ENCODE data around the gene HDAC7. TPM values are rescaled to one million over a fixed set of nuclear protein-coding genes. Genes with fewer than 3 reads are reported as not detected.

Gene HDAC7
- total RNA-seq, 1 experiment from 2014 or later: 44.2 TPM

GRCh38 chr12:47773062-47773857, 46.4 kb downstream of the HDAC7 start, which contains the start of gene SLC48A1:
SLC48A1 (plus strand) TSS chr12:47773238; CDS start chr12:47773305, 67 bp downstream.
- H3K9me2 ChIP-seq (replicated peaks; ENCODE audit: low read length): no peaks in the 10 kb centered on the region
- no peak for TF ChIP-seq EZH2phosphoT487 (IDR thresholded peaks at IDR 0.05; ENCODE audit: borderline replicate concordance, low read length)
- no peak; the same call in none of the 2 replicates for TF ChIP-seq CTCF (conservative IDR thresholded peaks at IDR 0.05; ENCODE audit: low read depth, low read length)
- no peak for TF ChIP-seq EZH2 (IDR thresholded peaks at IDR 0.05; ENCODE audit: low read length, unreplicated experiment)
- peak within 1 kb of the TSS; percentile 58 for H3K9ac ChIP-seq (ENCODE audit: low read length)
- no peaks in the 10 kb centered on the region for H3K27me3 ChIP-seq (ENCODE audit: low read length)
- no peaks in the 10 kb centered on the region for H3K36me3 ChIP-seq (ENCODE audit: low read depth, low read length)
- peak within 1 kb of the TSS; percentile 99 for H3K4me2 ChIP-seq (ENCODE audit: low read length)
- peak; percentile 80 for ATAC-seq
- peak within 1 kb of the TSS; percentile 80 for H2AFZ ChIP-seq (ENCODE audit: low read length)
- peaks cover 42% of the 10 kb centered on the region for H3K4me1 ChIP-seq (ENCODE audit: insufficient read depth, low read length)
- no peaks in the 10 kb centered on the region for H4K20me1 ChIP-seq (ENCODE audit: low read length)
- peaks cover 15% of the 10 kb centered on the region for H3K79me2 ChIP-seq (ENCODE audit: low read length)
- ChIA-PET POLR2A (ENCODE audit: unreplicated experiment) (no interaction called here), CTCF (interaction anchor here (1.0 kb wide), 1 partner anchor 29 kb away, joined by 6 read pairs; no protein-coding TSS in a partner anchor)
- intact Hi-C loops (cut with micrococcal nuclease): loop anchor here (2.0 kb wide), 1 partner anchor 20 kb away; no protein-coding TSS in a partner anchor
- DNase-seq: peak; percentile 76
- peak within 1 kb of the TSS; percentile 88 for H3K4me3 ChIP-seq (ENCODE audit: low read length)
- H3K9me3 ChIP-seq (ENCODE audit: low read length): no peaks in the 10 kb centered on the region
- BruUV-seq (replicated peaks): no TSS peak
- H3K27ac ChIP-seq (ENCODE audit: low read length): no peak within 1 kb of the TSS
- no peaks in the 10 kb centered on the region for H3F3A ChIP-seq (ENCODE audit: low read length, unreplicated experiment)

- peaks cover 15% of the 10 kb centered on the region for H3K79me2 ChIP-seq (ENCODE audit: low read length)
- H4K20me1 ChIP-seq (ENCODE audit: low read length): no peaks in the 10 kb centered on the region
- H3K36me3 ChIP-seq (ENCODE audit: low read depth, low read length): no peaks in the 10 kb centered on the region
- TF ChIP-seq CTCF (conservative IDR thresholded peaks at IDR 0.05; ENCODE audit: low read depth, low read length): no peak
- TF ChIP-seq EZH2 (IDR thresholded peaks at IDR 0.05; ENCODE audit: low read length, unreplicated experiment): no peak
- TF ChIP-seq EZH2phosphoT487 (IDR thresholded peaks at IDR 0.05; ENCODE audit: borderline replicate concordance, low read length): no peak
- H3K4me1 ChIP-seq (ENCODE audit: insufficient read depth, low read length): peaks cover 45% of the 10 kb centered on the region
- H3K9me3 ChIP-seq (ENCODE audit: low read length): no peaks in the 10 kb centered on the region
- no peaks in the 10 kb centered on the region for H3K9me2 ChIP-seq (replicated peaks; ENCODE audit: low read length)
- H3K27me3 ChIP-seq (ENCODE audit: low read length): no peaks in the 10 kb centered on the region
- intact Hi-C loops (cut with micrococcal nuclease): loop anchor here (2.0 kb wide), 1 partner anchor 20 kb away; no protein-coding TSS in a partner anchor
- H2AFZ ChIP-seq (ENCODE audit: low read length): peak overlapping the region; percentile 65
- H3K27ac ChIP-seq (ENCODE audit: low read length): no peak overlapping the region
- no peaks in the 10 kb centered on the region for H3F3A ChIP-seq (ENCODE audit: low read length, unreplicated experiment)
- peak overlapping the region; percentile 88 for H3K4me3 ChIP-seq (ENCODE audit: low read length)
- ChIA-PET CTCF (interaction anchor here (1.0 kb wide), 1 partner anchor 29 kb away, joined by 6 read pairs; no protein-coding TSS in a partner anchor), POLR2A (ENCODE audit: unreplicated experiment) (no interaction called here)
- H3K4me2 ChIP-seq (ENCODE audit: low read length): peak overlapping the region; percentile 75
- ATAC-seq (no peak), DNase-seq (no peak)
- peak overlapping the region; percentile 50; the same call in 1 of the 2 replicates for H3K9ac ChIP-seq (ENCODE audit: low read length)
- no TSS peak for BruUV-seq (replicated peaks)
Measured at GRCh38 chr12:47772738-47773061, 47.0 kb downstream of the HDAC7 start.

All from PC-3 (cell line).